Measurements from ENCODE around the gene OBSL1. TPM values are rescaled to one million over a fixed set of nuclear protein-coding genes. Genes with fewer than 3 reads are reported as not detected.

The OBSL1 gene
- total RNA-seq, 1 donor from 2014 or later = 9.2 TPM

DNA sequence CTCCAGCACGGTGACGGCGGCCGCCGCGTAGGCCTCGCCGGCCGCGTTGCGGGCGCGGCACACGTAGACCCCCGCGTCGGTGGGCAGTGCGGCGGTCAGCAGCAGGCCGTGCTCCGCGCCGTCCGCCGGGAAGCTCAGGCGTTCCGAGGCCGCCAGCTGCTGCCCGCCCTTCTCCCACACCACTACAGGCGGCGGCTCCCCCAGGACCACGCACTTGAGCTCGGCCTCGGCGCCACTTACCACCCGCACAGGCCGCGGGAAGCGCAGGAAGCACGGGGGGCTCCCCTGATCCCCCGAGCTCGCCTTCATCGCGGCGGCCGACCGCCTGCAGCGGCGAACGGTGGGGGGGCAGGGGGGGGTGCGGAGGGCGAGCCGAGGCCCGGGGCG lies 422 bp downstream of the OBSL1 start:
- H3K27me3 ChIP-seq (ENCODE audit: control insufficient read depth, insufficient read depth, low read length) = no peaks in the 10 kb centered on the region
- peaks cover 1% of the 10 kb centered on the region for H3K36me3 ChIP-seq (ENCODE audit: control insufficient read depth, insufficient read depth, low read length)
- TF ChIP-seq, protein P1, sequence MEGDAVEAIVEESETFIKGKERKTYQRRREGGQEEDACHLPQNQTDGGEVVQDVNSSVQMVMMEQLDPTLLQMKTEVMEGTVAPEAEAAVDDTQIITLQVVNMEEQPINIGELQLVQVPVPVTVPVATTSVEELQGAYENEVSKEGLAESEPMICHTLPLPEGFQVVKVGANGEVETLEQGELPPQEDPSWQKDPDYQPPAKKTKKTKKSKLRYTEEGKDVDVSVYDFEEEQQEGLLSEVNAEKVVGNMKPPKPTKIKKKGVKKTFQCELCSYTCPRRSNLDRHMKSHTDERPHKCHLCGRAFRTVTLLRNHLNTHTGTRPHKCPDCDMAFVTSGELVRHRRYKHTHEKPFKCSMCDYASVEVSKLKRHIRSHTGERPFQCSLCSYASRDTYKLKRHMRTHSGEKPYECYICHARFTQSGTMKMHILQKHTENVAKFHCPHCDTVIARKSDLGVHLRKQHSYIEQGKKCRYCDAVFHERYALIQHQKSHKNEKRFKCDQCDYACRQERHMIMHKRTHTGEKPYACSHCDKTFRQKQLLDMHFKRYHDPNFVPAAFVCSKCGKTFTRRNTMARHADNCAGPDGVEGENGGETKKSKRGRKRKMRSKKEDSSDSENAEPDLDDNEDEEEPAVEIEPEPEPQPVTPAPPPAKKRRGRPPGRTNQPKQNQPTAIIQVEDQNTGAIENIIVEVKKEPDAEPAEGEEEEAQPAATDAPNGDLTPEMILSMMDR (IDR thresholded peaks at IDR 0.05; ENCODE audit: insufficient read depth, low read length, severe bottlenecking) = no peak
- peak overlapping the region; percentile 66 for H3K4me3 ChIP-seq (ENCODE audit: low read depth, low read length)
- no peak for DNase-seq (ENCODE audit: low read depth)
- no peak for FAIRE-seq

DNA sequence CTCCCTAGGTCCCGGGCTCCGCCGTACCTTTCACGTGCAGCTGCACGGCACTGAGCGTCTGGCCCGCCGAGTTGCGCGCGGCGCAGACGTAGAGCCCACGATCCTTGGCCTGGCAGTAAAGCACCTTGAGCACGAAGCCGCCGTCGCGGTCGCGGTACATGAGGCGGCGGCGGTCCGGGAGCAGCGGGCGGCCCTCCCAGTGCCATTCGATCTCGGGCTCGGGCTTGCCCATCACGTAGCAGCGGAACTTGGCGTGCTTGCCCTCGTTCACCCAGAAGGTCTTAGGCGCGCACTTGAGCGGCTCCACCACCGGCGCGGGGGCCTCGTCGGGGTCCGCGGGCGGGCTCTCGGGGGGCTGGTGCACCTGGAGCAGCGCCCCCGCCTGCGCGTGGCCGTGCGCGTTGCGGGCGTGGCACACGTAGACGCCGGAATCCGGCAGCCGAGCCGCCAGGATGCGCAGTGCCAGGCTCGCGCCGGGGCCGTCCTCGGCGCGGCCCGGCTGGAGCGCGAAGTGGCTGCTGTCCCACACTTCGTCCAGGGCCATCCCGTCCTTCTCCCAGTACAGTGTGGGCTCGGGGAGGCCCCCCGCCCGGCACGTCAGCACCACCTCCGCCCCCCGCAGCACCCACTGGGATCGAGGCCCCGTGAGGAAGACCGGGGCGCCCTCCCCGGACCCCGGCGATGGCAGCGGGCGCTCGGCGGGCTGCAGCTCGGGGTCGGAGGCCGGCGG lies 980 bp downstream of the OBSL1 start:
- no peak for FAIRE-seq

DNA sequence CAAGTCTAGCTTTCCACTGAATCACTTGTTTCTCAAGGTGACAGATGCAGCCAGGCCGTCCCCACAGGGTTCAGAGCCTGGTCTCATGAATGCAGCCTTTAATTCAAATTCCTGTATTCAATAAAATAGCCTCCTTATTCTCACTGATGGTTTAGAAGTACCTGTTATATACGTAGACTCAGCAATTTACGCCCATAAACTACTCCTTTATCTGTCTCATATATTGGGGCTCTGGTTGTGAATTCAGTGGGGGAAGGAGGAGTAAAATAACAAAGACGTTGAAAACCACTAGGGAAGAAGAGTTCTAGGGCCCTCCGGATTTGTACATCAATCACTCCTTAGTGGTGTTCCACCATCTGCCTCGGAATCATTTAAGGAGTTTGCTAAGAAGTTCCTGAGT lies 1.7 kb downstream of the OBSL1 start:
- TF ChIP-seq, protein P1 (IDR thresholded peaks at IDR 0.05; ENCODE audit: insufficient read depth, low read length, severe bottlenecking) = no peak
- no peak for DNase-seq (ENCODE audit: low read depth)
- no peak for FAIRE-seq
- no peaks in the 10 kb centered on the region for H3K27me3 ChIP-seq (ENCODE audit: control insufficient read depth, insufficient read depth, low read length)
- no peak overlapping the region for H3K4me3 ChIP-seq (ENCODE audit: low read depth, low read length)
- H3K36me3 ChIP-seq (ENCODE audit: control insufficient read depth, insufficient read depth, low read length) = peaks cover 1% of the 10 kb centered on the region

More for the DNA sequence above, 980 bp downstream of the OBSL1 start:
- Histone ChIP-seq H3K27me3 (ENCODE audit: control insufficient read depth, insufficient read depth, low read length) (no peaks in the 10 kb centered on the region), H3K4me3 (ENCODE audit: low read depth, low read length) (peak overlapping the region; percentile 66), H3K36me3 (ENCODE audit: control insufficient read depth, insufficient read depth, low read length) (peaks cover 1% of the 10 kb centered on the region)
- DNase-seq (ENCODE audit: low read depth) = peak; percentile 12
- TF ChIP-seq, protein P1 (IDR thresholded peaks at IDR 0.05; ENCODE audit: insufficient read depth, low read length, severe bottlenecking) = no peak

DNA sequence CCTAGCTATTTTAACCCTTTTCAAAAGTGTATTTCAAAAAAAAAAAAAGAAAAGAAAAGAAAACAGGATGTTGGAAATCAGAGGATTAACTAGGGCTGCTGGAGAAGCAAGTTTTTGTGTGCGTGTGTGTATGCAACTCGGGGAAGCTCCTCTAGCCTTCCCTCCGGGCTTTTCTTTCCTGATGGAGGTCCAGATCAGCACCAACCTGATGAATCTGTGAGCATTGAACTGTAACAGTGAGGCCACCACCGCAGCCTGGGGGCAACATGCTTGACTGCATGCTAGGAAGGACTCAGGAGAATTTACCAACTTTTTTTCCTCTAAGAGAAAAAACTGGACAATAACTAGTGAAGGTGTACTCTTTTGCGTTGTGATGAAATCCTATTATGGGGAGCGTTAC lies 2.3 kb downstream of the OBSL1 start:
- H3K36me3 ChIP-seq (ENCODE audit: control insufficient read depth, insufficient read depth, low read length) = peaks cover 1% of the 10 kb centered on the region
- FAIRE-seq = no peak
- no peak for DNase-seq (ENCODE audit: low read depth)
- TF ChIP-seq, protein P1 (IDR thresholded peaks at IDR 0.05; ENCODE audit: insufficient read depth, low read length, severe bottlenecking) = no peak
- H3K27me3 ChIP-seq (ENCODE audit: control insufficient read depth, insufficient read depth, low read length) = no peaks in the 10 kb centered on the region
- no peak overlapping the region for H3K4me3 ChIP-seq (ENCODE audit: low read depth, low read length)

DNA sequence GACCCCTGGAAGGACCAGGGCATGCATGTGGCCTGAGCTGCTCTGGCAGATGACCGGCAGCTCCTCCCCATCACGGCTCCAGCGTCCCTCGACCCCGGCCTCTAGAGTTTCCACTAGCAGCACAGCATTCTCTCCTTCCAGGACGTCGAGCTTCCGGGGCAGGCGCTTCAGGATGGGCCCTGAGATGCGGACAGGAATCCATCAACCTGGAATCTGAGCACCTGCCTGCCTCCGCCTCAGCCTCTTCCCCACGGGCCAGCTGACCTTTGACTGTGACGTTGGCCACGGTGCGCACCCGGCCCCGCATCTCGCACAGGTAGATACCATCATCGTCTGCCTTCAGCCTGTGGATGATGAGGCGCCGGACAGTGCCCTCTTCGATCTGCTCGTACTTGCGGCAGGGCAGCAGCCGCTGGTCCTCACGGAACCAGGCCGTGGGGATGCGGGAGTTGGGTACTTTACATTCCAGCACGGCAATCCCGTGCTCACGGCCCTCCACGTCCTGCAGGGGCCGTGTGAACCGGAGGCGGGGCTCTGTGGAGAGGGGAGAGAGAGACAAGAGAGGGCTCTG lies 3.5 kb downstream of the OBSL1 start:
- peaks cover 1% of the 10 kb centered on the region for H3K36me3 ChIP-seq (ENCODE audit: control insufficient read depth, insufficient read depth, low read length)
- FAIRE-seq (no peak), DNase-seq (ENCODE audit: low read depth) (no peak)
- H3K4me3 ChIP-seq (ENCODE audit: low read depth, low read length) = no peak overlapping the region
- no peaks in the 10 kb centered on the region for H3K27me3 ChIP-seq (ENCODE audit: control insufficient read depth, insufficient read depth, low read length)
- TF ChIP-seq, protein P1 (IDR thresholded peaks at IDR 0.05; ENCODE audit: insufficient read depth, low read length, severe bottlenecking) = no peak
